Ascending aorta (tissue), 2 donors: ENCODE measurements around the gene HMCN1. TPM values are rescaled to one million over a fixed set of nuclear protein-coding genes. Genes with fewer than 3 reads are reported as not detected.
A peak's percentile ranks its signal among the peaks of the same experiment; 100 is the strongest.

Experiments
- DNase-seq, 2 donors: peaks; one replicate each; pipeline ENCODE4 v3.0.0-alpha.2; 2019; ENCODE audit warnings: low spot score in 2 of 2
- H3K27ac ChIP-seq, 2 donors: fragments of 200-600 bp; sonication (generic); one replicate each; pipeline ENCODE4 v1.5.1; 2016 to 2017; ENCODE audit warnings: mild to moderate bottlenecking in 1 of 2
- H3K27me3 ChIP-seq: fragments of 200-600 bp; sonication (generic); one replicate; pipeline ENCODE4 v1.5.1; 2017
- H3K36me3 ChIP-seq, 2 donors: fragments of 200-600 bp; sonication (generic); one replicate each; pipeline ENCODE4 v1.5.1; 2016
- H3K4me1 ChIP-seq, 2 donors: fragments of 200-600 bp; sonication (generic); one replicate each; pipeline ENCODE4 v1.5.1; 2016 to 2017; ENCODE audit warnings: mild to moderate bottlenecking in 1 of 2
- H3K4me3 ChIP-seq, 2 donors: fragments of 200-600 bp; sonication (generic); one replicate each; pipeline ENCODE4 v1.5.1; 2016 to 2017; ENCODE audit warnings: mild to moderate bottlenecking in 1 of 2
- H3K9me3 ChIP-seq, 2 donors: fragments of 200-600 bp; sonication (generic); one replicate each; pipeline ENCODE4 v1.5.1; 2016
- CTCF ChIP-seq, 3 experiments: fragments of 200-600 bp in 2 of 3; fragments of 450-650 bp in 1 of 3; sonication (generic) in 2 of 3; IDR thresholded peaks; one replicate each; pipeline ENCODE4 v1.5.1; 2016 to 2019; ENCODE audit warnings: antibody characterized with exemption in 3 of 3, mild to moderate bottlenecking in 1 of 3, moderate library complexity in 1 of 3
- intact Hi-C: fragments of 100-400 bp; cut with DNase I; formaldehyde crosslinking; loops from one replicate; pipeline ENCODE4 v1.15.1; 2023
- total RNA-seq: library from RNA; depleted of rRNA; stranded (reverse); fragments of >200 nt; gene quantifications from one replicate; pipeline ENCODE4 v1.1.0, GENCODE V29; 2016

The HMCN1 gene
- total RNA-seq, 1 donor from 2014 or later: 61.7 TPM

DNA sequence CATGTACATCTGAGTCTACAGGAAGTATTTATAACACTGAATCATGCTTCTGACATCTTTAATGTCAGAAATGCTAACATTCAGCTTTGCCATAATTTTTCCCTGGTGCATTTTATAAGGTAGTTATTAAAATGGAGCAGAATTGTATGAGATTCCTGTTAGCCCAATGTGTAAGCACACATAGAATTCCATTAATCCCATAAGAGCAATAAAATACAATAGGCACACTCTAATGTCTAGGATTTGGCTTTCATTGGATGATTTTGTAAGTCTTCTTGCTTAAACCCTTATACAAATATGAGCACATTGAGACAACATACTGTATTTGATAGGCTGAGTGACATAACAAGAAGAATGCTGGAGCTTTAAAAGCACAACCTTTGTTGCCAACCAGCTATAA is 256.4 kb downstream of the HMCN1 start:
- H3K27ac ChIP-seq: no peak overlapping the region

DNA sequence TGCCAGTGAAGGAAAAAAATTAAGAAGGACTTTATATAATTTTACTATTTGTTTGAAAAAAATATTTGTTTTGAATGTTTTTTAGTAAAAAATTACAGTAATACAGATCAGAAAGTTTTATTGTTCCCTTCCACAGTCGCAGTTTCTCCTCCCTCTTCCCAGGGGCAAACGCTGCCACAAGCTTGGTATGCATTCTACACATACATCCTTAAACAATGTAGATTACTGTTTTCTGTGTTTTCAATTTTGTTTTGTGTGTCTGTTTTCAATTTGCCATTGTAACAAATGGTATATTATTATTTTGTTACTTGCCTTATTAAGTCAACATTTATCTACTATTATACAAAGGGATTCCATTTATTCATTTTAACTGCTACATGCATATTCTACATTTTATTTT is 257.1 kb downstream of the HMCN1 start:
- no peak for DNase-seq
- Histone ChIP-seq H3K27me3 (no peaks in the 10 kb centered on the region), H3K36me3 (peaks cover 0 to 6% of the 10 kb centered on the region in 2 donors), H3K4me1 (no peaks in the 10 kb centered on the region), H3K9me3 (no peaks in the 10 kb centered on the region), H3K27ac (no peak overlapping the region), H3K4me3 (no peak overlapping the region)
- intact Hi-C loops: no loop called here
- TF ChIP-seq CTCF (IDR thresholded peaks at IDR 0.05): no peak

More for the DNA sequence above, 256.4 kb downstream of the HMCN1 start:
- peaks cover 0 to 6% of the 10 kb centered on the region in 2 donors for H3K36me3 ChIP-seq
- DNase-seq: no peak
- no peak overlapping the region for H3K4me3 ChIP-seq
- no peak for TF ChIP-seq CTCF (IDR thresholded peaks at IDR 0.05)
- no peaks in the 10 kb centered on the region for H3K9me3 ChIP-seq
- H3K4me1 ChIP-seq: no peaks in the 10 kb centered on the region
- intact Hi-C loops: no loop called here
- no peaks in the 10 kb centered on the region for H3K27me3 ChIP-seq

- peak overlapping the region in 1 of 2 donors; percentile 16 for H3K27ac ChIP-seq
- no peak for TF ChIP-seq CTCF (IDR thresholded peaks at IDR 0.05)
- H3K4me3 ChIP-seq: no peak overlapping the region
- peaks cover 0 to 3% of the 10 kb centered on the region in 2 donors for H3K4me1 ChIP-seq
- no peaks in the 10 kb centered on the region for H3K36me3 ChIP-seq
- peak; percentile 10 to 77 for DNase-seq
- intact Hi-C loops: no loop called here
- H3K27me3 ChIP-seq: no peaks in the 10 kb centered on the region
- no peaks in the 10 kb centered on the region for H3K9me3 ChIP-seq
Measured at GRCh38 chr1:185996211-185996610, 262.0 kb downstream of the HMCN1 start.

DNA sequence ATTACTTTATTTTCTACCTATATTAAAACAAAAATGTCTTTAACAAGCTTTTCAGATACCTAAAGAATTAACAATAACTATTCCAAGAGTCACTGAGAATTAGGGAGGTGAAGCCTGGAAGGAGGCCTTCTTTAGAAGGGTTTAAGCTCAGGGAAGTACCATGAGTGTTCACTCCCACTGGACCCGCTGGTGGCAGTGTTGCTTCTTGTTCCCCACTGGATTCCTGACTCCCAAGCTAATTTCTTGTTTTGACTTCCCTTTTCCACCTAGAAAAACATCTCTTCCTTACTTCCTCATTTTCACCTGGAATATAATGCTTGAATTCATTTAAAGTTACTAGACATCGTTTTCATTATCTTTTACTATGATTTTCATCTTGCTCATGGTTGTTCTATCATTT is 264.2 kb downstream of the HMCN1 start:
- TF ChIP-seq CTCF (IDR thresholded peaks at IDR 0.05): no peak
- H3K27ac ChIP-seq: peak overlapping the region; percentile 27 to 53
- H3K4me1 ChIP-seq: peaks cover 0 to 3% of the 10 kb centered on the region in 2 donors
- no peaks in the 10 kb centered on the region for H3K9me3 ChIP-seq
- intact Hi-C loops: no loop called here
- H3K4me3 ChIP-seq: no peak overlapping the region
- peaks cover 0 to 6% of the 10 kb centered on the region in 2 donors for H3K36me3 ChIP-seq
- DNase-seq: no peak
- H3K27me3 ChIP-seq: no peaks in the 10 kb centered on the region

GRCh38 chr1:186002406-186002805 is 268.2 kb downstream of the HMCN1 start:
- Histone ChIP-seq H3K36me3 (peaks cover 0 to 6% of the 10 kb centered on the region in 2 donors), H3K4me1 (peaks cover 0 to 3% of the 10 kb centered on the region in 2 donors), H3K4me3 (no peak overlapping the region), H3K27ac (peak overlapping the region in 1 of 2 donors; percentile 68), H3K9me3 (no peaks in the 10 kb centered on the region), H3K27me3 (no peaks in the 10 kb centered on the region)
- no peak for TF ChIP-seq CTCF (IDR thresholded peaks at IDR 0.05)
- DNase-seq: no peak
- intact Hi-C loops: no loop called here
